NK-92 (cell line): ENCODE measurements around the gene NCAPG.

ENCODE experiments used
- DNase-seq: peaks from one replicate; lab custom pipeline; 2025; ENCODE audit not compliant: unreplicated experiment; lab: John Stamatoyannopoulos, UW

The NCAPG gene

GRCh38 chr4:17867276-17867675 is 56.5 kb downstream of the NCAPG start:
- DNase-seq, result no peak

- no peak for DNase-seq
Observed at GRCh38 chr4:17869327-17869726, 58.5 kb downstream of the NCAPG start.

- DNase-seq, result no peak
Observed at GRCh38 chr4:17875402-17876070, 64.8 kb downstream of the NCAPG start.

GRCh38 chr4:17876943-17877342 is 66.2 kb downstream of the NCAPG start:
- no peak for DNase-seq

GRCh38 chr4:17877661-17878060 is 66.9 kb downstream of the NCAPG start:
- DNase-seq, result no peak

- DNase-seq, result no peak
Observed at GRCh38 chr4:17884063-17884462, 73.3 kb downstream of the NCAPG start.

GRCh38 chr4:17884511-17884910 is 73.7 kb downstream of the NCAPG start:
- DNase-seq, result no peak

- DNase-seq, result no peak
Observed at GRCh38 chr4:17889692-17890091, 78.9 kb downstream of the NCAPG start.

GRCh38 chr4:17894421-17894820 is 83.6 kb downstream of the NCAPG start:
- DNase-seq, result no peak
